ENCODE data around the gene TWF1.

Gene TWF1

GRCh38 chr12:43826681-43827080, 20.6 kb upstream of the TWF1 start:
- no peak for DNase-seq (ENCODE audit: low read depth)
- TF ChIP-seq CTCF (IDR thresholded peaks at IDR 0.05; ENCODE audit: low read depth, low read length, missing control alignments), result no peak
- no peak overlapping the region for H3K4me3 ChIP-seq (ENCODE audit: low read depth, low read length)

- no peak for TF ChIP-seq CTCF (IDR thresholded peaks at IDR 0.05; ENCODE audit: low read depth, low read length, missing control alignments)
- no peak overlapping the region for H3K4me3 ChIP-seq (ENCODE audit: low read depth, low read length)
- no peak for DNase-seq (ENCODE audit: low read depth)
Measured at GRCh38 chr12:43824207-43824775, 18.2 kb upstream of the TWF1 start.

GRCh38 chr12:43816168-43816567, 10.1 kb upstream of the TWF1 start:
- no peak for DNase-seq (ENCODE audit: low read depth)
- no peak overlapping the region for H3K4me3 ChIP-seq (ENCODE audit: low read depth, low read length)
- TF ChIP-seq CTCF (IDR thresholded peaks at IDR 0.05; ENCODE audit: low read depth, low read length, missing control alignments), result no peak

GRCh38 chr12:43815416-43815815, 9.3 kb upstream of the TWF1 start:
- H3K4me3 ChIP-seq (ENCODE audit: low read depth, low read length), result no peak overlapping the region
- no peak for DNase-seq (ENCODE audit: low read depth)
- no peak for TF ChIP-seq CTCF (IDR thresholded peaks at IDR 0.05; ENCODE audit: low read depth, low read length, missing control alignments)

- TF ChIP-seq CTCF (IDR thresholded peaks at IDR 0.05; ENCODE audit: low read depth, low read length, missing control alignments), result no peak
- DNase-seq (ENCODE audit: low read depth), result no peak
Measured at GRCh38 chr12:43812926-43813325, 6.8 kb upstream of the TWF1 start.

GRCh38 chr12:43812057-43812456, 5.9 kb upstream of the TWF1 start:
- DNase-seq (ENCODE audit: low read depth), result no peak
- H3K4me3 ChIP-seq (ENCODE audit: low read depth, low read length), result no peak overlapping the region
- no peak for TF ChIP-seq CTCF (IDR thresholded peaks at IDR 0.05; ENCODE audit: low read depth, low read length, missing control alignments)

More at GRCh38 chr12:43812926-43813325, 6.8 kb upstream of the TWF1 start:
- no peak overlapping the region for H3K4me3 ChIP-seq (ENCODE audit: low read depth, low read length)

- no peak for TF ChIP-seq CTCF (IDR thresholded peaks at IDR 0.05; ENCODE audit: low read depth, low read length, missing control alignments)
- no peak for DNase-seq (ENCODE audit: low read depth)
- no peak overlapping the region for H3K4me3 ChIP-seq (ENCODE audit: low read depth, low read length)
Measured at GRCh38 chr12:43807386-43807785, 1.3 kb upstream of the TWF1 start.

Data from GM12864 (cell line).